ENCODE results near the gene ESYT3. TPM values are rescaled to one million over a fixed set of nuclear protein-coding genes. Genes with fewer than 3 reads are reported as not detected.

ESYT3 gene
- total and polyA plus RNA-seq, 4 donors, result under 0.01 to 0.07 (median 0.05) TPM

DNA sequence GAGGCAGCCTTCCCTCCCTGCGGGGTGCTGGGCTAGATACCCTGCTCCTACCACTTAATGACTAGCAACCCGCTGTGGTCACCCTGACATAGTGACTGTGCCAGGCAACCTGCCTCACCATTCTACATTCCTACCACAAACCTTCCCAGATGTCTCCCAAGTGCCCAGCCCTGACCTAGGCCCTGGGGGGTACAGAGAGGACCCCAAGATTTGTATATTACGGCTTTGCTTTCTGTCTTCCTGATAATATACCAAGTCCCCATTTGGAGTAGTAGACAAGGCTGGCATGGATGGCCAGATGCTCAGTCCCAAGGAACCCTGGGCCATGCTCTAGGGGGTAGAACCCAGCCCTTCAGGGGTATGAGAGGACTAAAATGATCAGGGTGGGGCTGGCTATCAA lies 31.0 kb downstream of the ESYT3 start:
- Histone ChIP-seq H3K9ac (ENCODE audit: low read depth in 1 of 2, low read length in 2 of 2) (no peak overlapping the region), H3K27me3 (ENCODE audit: control insufficient read depth in 4 of 4, insufficient read depth in 4 of 4, low read length in 3 of 4) (peaks cover 0 to 2% (median 0%) of the 10 kb centered on the region in 4 donors), H3K4me3 (ENCODE audit: low read depth in 1 of 3, low read length in 3 of 3) (no peak overlapping the region), H3K9me3 (ENCODE audit: control insufficient read depth in 4 of 4, low read length in 3 of 4) (no peaks in the 10 kb centered on the region), H3K27ac (ENCODE audit: low read depth in 1 of 2, low read length in 2 of 2) (no peak overlapping the region), H3K4me1 (ENCODE audit: control insufficient read depth in 4 of 4, insufficient read depth in 4 of 4, low read length in 3 of 4) (no peaks in the 10 kb centered on the region), H3K36me3 (ENCODE audit: control insufficient read depth in 4 of 4, insufficient read depth in 3 of 4, low read depth in 1 of 4, low read length in 3 of 4) (no peaks in the 10 kb centered on the region)
- 91% methylated on average over 3 of the region's 3 CpGs for WGBS
- TF ChIP-seq, protein P1, sequence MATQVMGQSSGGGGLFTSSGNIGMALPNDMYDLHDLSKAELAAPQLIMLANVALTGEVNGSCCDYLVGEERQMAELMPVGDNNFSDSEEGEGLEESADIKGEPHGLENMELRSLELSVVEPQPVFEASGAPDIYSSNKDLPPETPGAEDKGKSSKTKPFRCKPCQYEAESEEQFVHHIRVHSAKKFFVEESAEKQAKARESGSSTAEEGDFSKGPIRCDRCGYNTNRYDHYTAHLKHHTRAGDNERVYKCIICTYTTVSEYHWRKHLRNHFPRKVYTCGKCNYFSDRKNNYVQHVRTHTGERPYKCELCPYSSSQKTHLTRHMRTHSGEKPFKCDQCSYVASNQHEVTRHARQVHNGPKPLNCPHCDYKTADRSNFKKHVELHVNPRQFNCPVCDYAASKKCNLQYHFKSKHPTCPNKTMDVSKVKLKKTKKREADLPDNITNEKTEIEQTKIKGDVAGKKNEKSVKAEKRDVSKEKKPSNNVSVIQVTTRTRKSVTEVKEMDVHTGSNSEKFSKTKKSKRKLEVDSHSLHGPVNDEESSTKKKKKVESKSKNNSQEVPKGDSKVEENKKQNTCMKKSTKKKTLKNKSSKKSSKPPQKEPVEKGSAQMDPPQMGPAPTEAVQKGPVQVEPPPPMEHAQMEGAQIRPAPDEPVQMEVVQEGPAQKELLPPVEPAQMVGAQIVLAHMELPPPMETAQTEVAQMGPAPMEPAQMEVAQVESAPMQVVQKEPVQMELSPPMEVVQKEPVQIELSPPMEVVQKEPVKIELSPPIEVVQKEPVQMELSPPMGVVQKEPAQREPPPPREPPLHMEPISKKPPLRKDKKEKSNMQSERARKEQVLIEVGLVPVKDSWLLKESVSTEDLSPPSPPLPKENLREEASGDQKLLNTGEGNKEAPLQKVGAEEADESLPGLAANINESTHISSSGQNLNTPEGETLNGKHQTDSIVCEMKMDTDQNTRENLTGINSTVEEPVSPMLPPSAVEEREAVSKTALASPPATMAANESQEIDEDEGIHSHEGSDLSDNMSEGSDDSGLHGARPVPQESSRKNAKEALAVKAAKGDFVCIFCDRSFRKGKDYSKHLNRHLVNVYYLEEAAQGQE (IDR thresholded peaks at IDR 0.05), result no peak
- TF ChIP-seq HNF4G (IDR thresholded peaks at IDR 0.05) (no peak), TAF1 (conservative IDR thresholded peaks at IDR 0.05) (no peak), YY1 (IDR thresholded peaks at IDR 0.05) (no peak), JUND (IDR thresholded peaks at IDR 0.05) (no peak), GABPA (IDR thresholded peaks at IDR 0.05 in 1 of 2, conservative IDR thresholded peaks at IDR 0.05 in 1 of 2) (no peak), SP1 (IDR thresholded peaks at IDR 0.05) (no peak), RXRA (IDR thresholded peaks at IDR 0.05) (no peak)
- TF ChIP-seq, protein P2, sequence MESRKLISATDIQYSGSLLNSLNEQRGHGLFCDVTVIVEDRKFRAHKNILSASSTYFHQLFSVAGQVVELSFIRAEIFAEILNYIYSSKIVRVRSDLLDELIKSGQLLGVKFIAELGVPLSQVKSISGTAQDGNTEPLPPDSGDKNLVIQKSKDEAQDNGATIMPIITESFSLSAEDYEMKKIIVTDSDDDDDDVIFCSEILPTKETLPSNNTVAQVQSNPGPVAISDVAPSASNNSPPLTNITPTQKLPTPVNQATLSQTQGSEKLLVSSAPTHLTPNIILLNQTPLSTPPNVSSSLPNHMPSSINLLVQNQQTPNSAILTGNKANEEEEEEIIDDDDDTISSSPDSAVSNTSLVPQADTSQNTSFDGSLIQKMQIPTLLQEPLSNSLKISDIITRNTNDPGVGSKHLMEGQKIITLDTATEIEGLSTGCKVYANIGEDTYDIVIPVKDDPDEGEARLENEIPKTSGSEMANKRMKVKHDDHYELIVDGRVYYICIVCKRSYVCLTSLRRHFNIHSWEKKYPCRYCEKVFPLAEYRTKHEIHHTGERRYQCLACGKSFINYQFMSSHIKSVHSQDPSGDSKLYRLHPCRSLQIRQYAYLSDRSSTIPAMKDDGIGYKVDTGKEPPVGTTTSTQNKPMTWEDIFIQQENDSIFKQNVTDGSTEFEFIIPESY (IDR thresholded peaks at IDR 0.05), result no peak
- TF ChIP-seq, protein P3, sequence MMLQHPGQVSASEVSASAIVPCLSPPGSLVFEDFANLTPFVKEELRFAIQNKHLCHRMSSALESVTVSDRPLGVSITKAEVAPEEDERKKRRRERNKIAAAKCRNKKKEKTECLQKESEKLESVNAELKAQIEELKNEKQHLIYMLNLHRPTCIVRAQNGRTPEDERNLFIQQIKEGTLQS (IDR thresholded peaks at IDR 0.05), result no peak
- DNase-seq (ENCODE audit: low spot score), result no peak

DNA sequence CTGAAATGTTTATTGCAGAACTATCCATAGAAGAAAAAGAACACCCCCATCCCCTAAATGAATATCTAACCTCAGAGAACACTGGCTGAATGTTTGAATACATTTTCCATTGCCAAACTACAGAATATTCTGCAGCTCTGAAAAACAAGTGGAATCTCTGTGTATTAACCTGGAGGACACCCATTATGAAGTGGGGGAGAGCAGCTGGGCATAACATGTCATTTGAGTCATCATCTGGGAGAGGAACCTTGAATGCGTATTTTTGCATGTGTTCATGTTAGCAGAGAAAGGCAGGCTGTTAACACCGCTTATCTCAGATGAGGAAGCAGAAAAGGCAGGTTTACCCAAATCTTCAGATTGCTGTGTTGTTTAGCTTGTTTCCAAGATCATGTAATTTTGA lies 31.5 kb downstream of the ESYT3 start:
- no peak overlapping the region for H3K4me3 ChIP-seq (ENCODE audit: low read depth in 1 of 3, low read length in 3 of 3)
- H3K9me3 ChIP-seq (ENCODE audit: control insufficient read depth in 4 of 4, low read length in 3 of 4), result no peaks in the 10 kb centered on the region
- H3K36me3 ChIP-seq (ENCODE audit: control insufficient read depth in 4 of 4, insufficient read depth in 3 of 4, low read depth in 1 of 4, low read length in 3 of 4), result no peaks in the 10 kb centered on the region
- no peak overlapping the region for H3K27ac ChIP-seq (ENCODE audit: low read depth in 1 of 2, low read length in 2 of 2)
- no peaks in the 10 kb centered on the region for H3K4me1 ChIP-seq (ENCODE audit: control insufficient read depth in 4 of 4, insufficient read depth in 4 of 4, low read length in 3 of 4)
- 82% methylated on average over 2 of the region's 2 CpGs for WGBS
- H3K27me3 ChIP-seq (ENCODE audit: control insufficient read depth in 4 of 4, insufficient read depth in 4 of 4, low read length in 3 of 4), result peaks cover 0 to 2% (median 0%) of the 10 kb centered on the region in 4 donors
- no peak for DNase-seq (ENCODE audit: low spot score)
- no peak overlapping the region for H3K9ac ChIP-seq (ENCODE audit: low read depth in 1 of 2, low read length in 2 of 2)
- TF ChIP-seq SP1 (IDR thresholded peaks at IDR 0.05) (no peak), TAF1 (conservative IDR thresholded peaks at IDR 0.05) (no peak), FOXA1 (IDR thresholded peaks at IDR 0.05) (no peak), RXRA (IDR thresholded peaks at IDR 0.05) (no peak), YY1 (IDR thresholded peaks at IDR 0.05) (no peak), HNF4G (IDR thresholded peaks at IDR 0.05) (no peak), JUND (IDR thresholded peaks at IDR 0.05) (no peak), RAD21 (IDR thresholded peaks at IDR 0.05) (no peak), FOXA2 (IDR thresholded peaks at IDR 0.05) (no peak), EGR1 (IDR thresholded peaks at IDR 0.05; ENCODE audit: low read depth in 2 of 2) (no peak), NR2F2 (IDR thresholded peaks at IDR 0.05) (no peak), GABPA (IDR thresholded peaks at IDR 0.05 in 1 of 2, conservative IDR thresholded peaks at IDR 0.05 in 1 of 2) (no peak), HNF4A (conservative IDR thresholded peaks at IDR 0.05) (no peak)
- TF ChIP-seq, protein P1 (IDR thresholded peaks at IDR 0.05), result no peak
- TF ChIP-seq, protein P4, sequence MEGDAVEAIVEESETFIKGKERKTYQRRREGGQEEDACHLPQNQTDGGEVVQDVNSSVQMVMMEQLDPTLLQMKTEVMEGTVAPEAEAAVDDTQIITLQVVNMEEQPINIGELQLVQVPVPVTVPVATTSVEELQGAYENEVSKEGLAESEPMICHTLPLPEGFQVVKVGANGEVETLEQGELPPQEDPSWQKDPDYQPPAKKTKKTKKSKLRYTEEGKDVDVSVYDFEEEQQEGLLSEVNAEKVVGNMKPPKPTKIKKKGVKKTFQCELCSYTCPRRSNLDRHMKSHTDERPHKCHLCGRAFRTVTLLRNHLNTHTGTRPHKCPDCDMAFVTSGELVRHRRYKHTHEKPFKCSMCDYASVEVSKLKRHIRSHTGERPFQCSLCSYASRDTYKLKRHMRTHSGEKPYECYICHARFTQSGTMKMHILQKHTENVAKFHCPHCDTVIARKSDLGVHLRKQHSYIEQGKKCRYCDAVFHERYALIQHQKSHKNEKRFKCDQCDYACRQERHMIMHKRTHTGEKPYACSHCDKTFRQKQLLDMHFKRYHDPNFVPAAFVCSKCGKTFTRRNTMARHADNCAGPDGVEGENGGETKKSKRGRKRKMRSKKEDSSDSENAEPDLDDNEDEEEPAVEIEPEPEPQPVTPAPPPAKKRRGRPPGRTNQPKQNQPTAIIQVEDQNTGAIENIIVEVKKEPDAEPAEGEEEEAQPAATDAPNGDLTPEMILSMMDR (IDR thresholded peaks at IDR 0.05; ENCODE audit: low read depth, low read length, missing input control), result no peak
- TF ChIP-seq, protein P3 (IDR thresholded peaks at IDR 0.05), result no peak
- TF ChIP-seq, protein P5, sequence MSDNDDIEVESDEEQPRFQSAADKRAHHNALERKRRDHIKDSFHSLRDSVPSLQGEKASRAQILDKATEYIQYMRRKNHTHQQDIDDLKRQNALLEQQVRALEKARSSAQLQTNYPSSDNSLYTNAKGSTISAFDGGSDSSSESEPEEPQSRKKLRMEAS (IDR thresholded peaks at IDR 0.05), result no peak
- TF ChIP-seq, protein P2 (IDR thresholded peaks at IDR 0.05), result no peak

Data from liver (tissue), 9 donors.